GM19395 (cell line): ENCODE data around the gene TBC1D5.

Experiments
- ATAC-seq: cut with Tn5 transposase; IDR thresholded peaks from one replicate; pipeline ENCODE4 v1.9.1; 2021; ENCODE audit warnings: mild to moderate bottlenecking, moderate library complexity; ENCODE audit not compliant: unreplicated experiment

TBC1D5 gene

GRCh38 chr3:17258823-17259436 is 483.5 kb downstream of the TBC1D5 start:
- no peak for ATAC-seq

- ATAC-seq, result no peak
Observed at GRCh38 chr3:17257269-17257668, 485.2 kb downstream of the TBC1D5 start.

GRCh38 chr3:17243621-17244020 is 498.8 kb downstream of the TBC1D5 start:
- no peak for ATAC-seq

- no peak for ATAC-seq
Observed at GRCh38 chr3:17239417-17239816, 503.0 kb downstream of the TBC1D5 start.

- no peak for ATAC-seq
Observed at GRCh38 chr3:17238023-17238422, 504.4 kb downstream of the TBC1D5 start.

- no peak for ATAC-seq
Observed at GRCh38 chr3:17235310-17235709, 507.1 kb downstream of the TBC1D5 start.

- no peak for ATAC-seq
Observed at GRCh38 chr3:17234382-17234781, 508.0 kb downstream of the TBC1D5 start.

- ATAC-seq, result peak; percentile 87
Observed at GRCh38 chr3:17233398-17233800, 509.0 kb downstream of the TBC1D5 start.

- peak; percentile 57 for ATAC-seq
Observed at GRCh38 chr3:17232442-17232841, 510.0 kb downstream of the TBC1D5 start.

GRCh38 chr3:17231537-17232261 is 510.7 kb downstream of the TBC1D5 start:
- no peak for ATAC-seq

GRCh38 chr3:17227472-17227871 is 515.0 kb downstream of the TBC1D5 start:
- no peak for ATAC-seq

GRCh38 chr3:17221529-17221928 is 520.9 kb downstream of the TBC1D5 start:
- no peak for ATAC-seq

- no peak for ATAC-seq
Observed at GRCh38 chr3:17219593-17219992, 522.8 kb downstream of the TBC1D5 start.

- no peak for ATAC-seq
Observed at GRCh38 chr3:17218587-17218986, 523.8 kb downstream of the TBC1D5 start.

GRCh38 chr3:17217588-17217987 is 524.8 kb downstream of the TBC1D5 start:
- no peak for ATAC-seq

GRCh38 chr3:17213102-17213501 is 529.3 kb downstream of the TBC1D5 start:
- ATAC-seq, result no peak

- no peak for ATAC-seq
Observed at GRCh38 chr3:17207979-17208378, 534.5 kb downstream of the TBC1D5 start.

GRCh38 chr3:17207019-17207418 is 535.4 kb downstream of the TBC1D5 start:
- no peak for ATAC-seq

GRCh38 chr3:17204049-17204650 is 538.3 kb downstream of the TBC1D5 start:
- ATAC-seq, result no peak

- no peak for ATAC-seq
Observed at GRCh38 chr3:17201538-17201937, 540.9 kb downstream of the TBC1D5 start.

GRCh38 chr3:17195856-17196604 is 546.4 kb downstream of the TBC1D5 start:
- ATAC-seq, result peak; percentile 90
